8988T (cell line): ENCODE measurements around the gene MXRA8.
"Not testable (repeated sequence)": the region's sequence is repeated elsewhere in the genome, so short reads cannot be mapped to it uniquely, and the experiment has no call there.

Experiments used
- DNase-seq: peaks from one replicate; pipeline ENCODE4 v3.0.0; 2011

The MXRA8 gene

GRCh38 chr1:1358433-1359271 lies at the start of gene MXRA8:
TSS of gene MXRA8 (minus strand) at chr1:1358555. CDS start at chr1:1358504, 51 bp downstream.
- DNase-seq, result no peak

GRCh38 chr1:1407636-1408318 lies 49.4 kb upstream of the MXRA8 start:
- no peak for DNase-seq

- peak; percentile 89 for DNase-seq
These were observed 48.7 kb upstream of the MXRA8 start, which contains the start of gene MRPL20 for GRCh38 chr1:1406821-1407635. TSS of gene MRPL20 (minus strand) at chr1:1407293. CDS start at chr1:1407217, 76 bp downstream.

- DNase-seq, result no peak
These were observed 47.9 kb upstream of the MXRA8 start for GRCh38 chr1:1406101-1406820.

GRCh38 chr1:1403653-1404052 lies 45.3 kb upstream of the MXRA8 start:
- DNase-seq, result no peak

- DNase-seq, result not testable (repeated sequence)
These were observed 44.6 kb upstream of the MXRA8 start for GRCh38 chr1:1402901-1403392.

- DNase-seq, result peak; percentile 63
These were observed 43.9 kb upstream of the MXRA8 start for GRCh38 chr1:1402072-1402900.

- no peak for DNase-seq
These were observed 43.2 kb upstream of the MXRA8 start for GRCh38 chr1:1401457-1402010.

GRCh38 chr1:1400576-1401456 lies 42.5 kb upstream of the MXRA8 start:
- DNase-seq, result no peak

- DNase-seq, result no peak
These were observed 41.7 kb upstream of the MXRA8 start for GRCh38 chr1:1399872-1400575.

GRCh38 chr1:1399187-1399871 lies 41.0 kb upstream of the MXRA8 start, which contains the start of gene CCNL2:
TSS of gene CCNL2 (minus strand) at chr1:1399335. CDS start at chr1:1399306, 29 bp downstream.
- peak; percentile 81 for DNase-seq

GRCh38 chr1:1398677-1399186 lies 40.4 kb upstream of the MXRA8 start:
- no peak for DNase-seq

GRCh38 chr1:1397839-1398523 lies 39.6 kb upstream of the MXRA8 start:
- no peak for DNase-seq

- DNase-seq, result no peak
These were observed 36.8 kb upstream of the MXRA8 start for GRCh38 chr1:1395166-1395565.

GRCh38 chr1:1394116-1394515 lies 35.8 kb upstream of the MXRA8 start:
- no peak for DNase-seq

- DNase-seq, result no peak
These were observed 35.1 kb upstream of the MXRA8 start for GRCh38 chr1:1393428-1393827.

- DNase-seq, result no peak
These were observed 34.7 kb upstream of the MXRA8 start for GRCh38 chr1:1393014-1393413.

GRCh38 chr1:1391225-1391624 lies 32.9 kb upstream of the MXRA8 start:
- DNase-seq, result no peak
